H1 (cell line): Measurements from ENCODE around the gene SPATS2. TPM values are rescaled to one million over a fixed set of nuclear protein-coding genes. Genes with fewer than 3 reads are reported as not detected.

ENCODE experiments used
- CTCF ChIA-PET: fragments of 300-600 bp; sonication (Branson Sonifier 250); formaldehyde crosslinking; loops from one replicate; lab custom pipeline; 2021; ENCODE audit not compliant: partially characterized antibody; lab: Charles Lee
- POLR2A ChIA-PET: fragments of 300-600 bp; sonication (Branson Sonifier 250); formaldehyde crosslinking; loops from one replicate; lab custom pipeline; 2021; ENCODE audit warnings: inconsistent platforms; ENCODE audit not compliant: partially characterized antibody; lab: Charles Lee
- DNase-seq, 2 experiments: peaks; one replicate each; pipeline versions ENCODE4 v3.0.0 to v3.0.0-alpha.2; 2010 to 2022; ENCODE audit warnings: low spot score in 2 of 2, low read depth in 1 of 2, mixed read lengths in 1 of 2
- FAIRE-seq: peaks from 2 replicates; lab custom pipeline; 2011; peaks lifted over from hg19 to GRCh38; lab: Jason Lieb, UNC
- H2AFZ ChIP-seq: 2 replicates; pipeline ENCODE4 v1.8.1; 2012; ENCODE audit warnings: low read length, inconsistent platforms
- H2AK5ac ChIP-seq: 2 replicates; pipeline ENCODE4 v1.6.1; 2013; ENCODE audit warnings: low read depth, low read length
- H2BK120ac ChIP-seq: replicated peaks from 2 replicates; pipeline ENCODE3; 2013; ENCODE audit warnings: low read depth, low read length, inconsistent platforms
- H2BK12ac ChIP-seq: 2 replicates; pipeline ENCODE4 v1.6.1; 2013; ENCODE audit warnings: low read depth, low read length
- H2BK15ac ChIP-seq: 2 replicates; pipeline ENCODE4 v1.6.1; 2013; ENCODE audit warnings: low read length
- H2BK20ac ChIP-seq: 2 replicates; pipeline ENCODE4 v1.6.1; 2013; ENCODE audit warnings: low read length
- H2BK5ac ChIP-seq: 2 replicates; pipeline ENCODE4 v1.6.1; 2013; ENCODE audit warnings: low read depth, low read length
- H3K14ac ChIP-seq: 2 replicates; pipeline ENCODE4 v1.6.1; 2013; ENCODE audit warnings: inconsistent platforms; ENCODE audit not compliant: insufficient read length
- H3K18ac ChIP-seq: 2 replicates; pipeline ENCODE4 v1.6.1; 2013; ENCODE audit warnings: low read length; ENCODE audit errors: extremely low read depth
- H3K23ac ChIP-seq: 2 replicates; pipeline ENCODE4 v1.6.1; 2013; ENCODE audit warnings: inconsistent platforms; ENCODE audit not compliant: insufficient read length
- H3K23me2 ChIP-seq: 2 replicates; pipeline ENCODE4 v1.6.1; 2013; ENCODE audit warnings: low read depth, low read length
- H3K27ac ChIP-seq: 2 replicates; pipeline ENCODE4 v1.6.1; 2011; ENCODE audit warnings: low read depth, low read length, inconsistent platforms
- H3K27me3 ChIP-seq, 4 experiments: replicated peaks in 1 of 4; 1 replicate in 1 of 4; 2 replicates in 3 of 4; pipeline versions ENCODE4 v1.6.1 to v1.8.1; 2011 to 2013; ENCODE audit warnings: low read length in 3 of 4, mild to moderate bottlenecking in 3 of 4, inconsistent platforms in 2 of 4, mixed read lengths in 2 of 4, moderate library complexity in 1 of 4; ENCODE audit not compliant: control insufficient read depth in 3 of 4, insufficient read depth in 3 of 4; ENCODE audit errors: extremely low read depth in 1 of 4
- H3K36me3 ChIP-seq, 4 experiments: 2 replicates each; pipeline versions ENCODE4 v1.6.1 to v1.8.1; 2011 to 2013; ENCODE audit warnings: mild to moderate bottlenecking in 4 of 4, low read length in 3 of 4, moderate library complexity in 2 of 4, control low read depth in 1 of 4, inconsistent platforms in 1 of 4; ENCODE audit not compliant: insufficient read depth in 4 of 4, control insufficient read depth in 2 of 4
- H3K4ac ChIP-seq: replicated peaks from 2 replicates; pipeline ENCODE3; 2013; ENCODE audit warnings: low read length, low read depth, mixed read lengths, inconsistent platforms; ENCODE audit not compliant: insufficient read length
- H3K4me1 ChIP-seq, 4 experiments: replicated peaks in 1 of 4; 1 replicate in 1 of 4; 2 replicates in 3 of 4; pipeline versions ENCODE4 v1.6.1 to v1.8.1; 2011 to 2013; ENCODE audit warnings: low read length in 3 of 4, inconsistent platforms in 2 of 4, mixed read lengths in 1 of 4; ENCODE audit not compliant: insufficient read depth in 4 of 4, control insufficient read depth in 3 of 4
- H3K4me2 ChIP-seq, 2 experiments: 2 replicates each; pipeline versions ENCODE4 v1.6.1 to v1.8.1; 2011 to 2013; ENCODE audit warnings: low read depth in 2 of 2, low read length in 2 of 2, control low read depth in 1 of 2, inconsistent platforms in 1 of 2, mild to moderate bottlenecking in 1 of 2; ENCODE audit not compliant: insufficient read depth in 1 of 2
- H3K4me3 ChIP-seq, 4 experiments: fragments of 200-600, 300-600 bp in 1 of 4; sonication (generic), shearing (Covaris generic), sonication (Bioruptor Twin) in 1 of 4; 2 replicates each; pipeline versions ENCODE4 v1.5.1 to v1.8.1; 2011 to 2016; ENCODE audit warnings: low read length in 4 of 4, low read depth in 3 of 4, control low read depth in 2 of 4, inconsistent platforms in 2 of 4, mild to moderate bottlenecking in 2 of 4, mixed read lengths in 1 of 4, moderate library complexity in 1 of 4; ENCODE audit not compliant: insufficient read depth in 2 of 4; ENCODE audit errors: extremely low read depth in 1 of 4
- H3K56ac ChIP-seq: replicated peaks from 2 replicates; pipeline ENCODE3; 2013; ENCODE audit warnings: low read depth, mild to moderate bottlenecking, mixed read lengths, low read length, inconsistent platforms; ENCODE audit not compliant: insufficient read length
- H3K79me1 ChIP-seq: 2 replicates; pipeline ENCODE4 v1.6.1; 2013; ENCODE audit warnings: low read depth, low read length, control low read depth
- H3K79me2 ChIP-seq, 2 experiments: 2 replicates each; pipeline versions ENCODE4 v1.6.1 to v1.8.1; 2012 to 2013; ENCODE audit warnings: low read length in 2 of 2, mild to moderate bottlenecking in 2 of 2, inconsistent platforms in 1 of 2; ENCODE audit not compliant: insufficient read depth in 2 of 2, control insufficient read depth in 1 of 2
- H3K9ac ChIP-seq, 4 experiments: replicated peaks in 1 of 4; 1 replicate in 1 of 4; 2 replicates in 3 of 4; pipeline versions ENCODE4 v1.6.1 to v1.8.1; 2011 to 2013; ENCODE audit warnings: low read depth in 3 of 4, low read length in 3 of 4, control low read depth in 2 of 4, mild to moderate bottlenecking in 2 of 4, moderate library complexity in 2 of 4, inconsistent platforms in 1 of 4; ENCODE audit errors: extremely low read depth in 1 of 4
- H3K9me3 ChIP-seq, 2 experiments: 2 replicates each; pipeline versions ENCODE4 v1.6.1 to v1.8.1; 2012 to 2013; ENCODE audit warnings: mild to moderate bottlenecking in 2 of 2, moderate library complexity in 2 of 2, control low read depth in 1 of 2, inconsistent platforms in 1 of 2, low read depth in 1 of 2, low read length in 1 of 2, mixed read lengths in 1 of 2; ENCODE audit not compliant: insufficient read depth in 2 of 2
- H4K20me1 ChIP-seq, 2 experiments: replicated peaks in 1 of 2; 2 replicates each; pipeline versions ENCODE3 to v1.8.1; 2011 to 2013; ENCODE audit warnings: inconsistent platforms in 2 of 2, low read length in 2 of 2, mild to moderate bottlenecking in 1 of 2; ENCODE audit not compliant: insufficient read depth in 2 of 2, control insufficient read depth in 1 of 2
- H4K5ac ChIP-seq: 2 replicates; pipeline ENCODE4 v1.6.1; 2013; ENCODE audit warnings: low read length, low read depth, mixed read lengths, inconsistent platforms; ENCODE audit not compliant: insufficient read length
- H4K8ac ChIP-seq: 2 replicates; pipeline ENCODE4 v1.8.0; 2013; ENCODE audit warnings: mild to moderate bottlenecking, moderate library complexity, low read length, inconsistent platforms; ENCODE audit not compliant: insufficient read depth; ENCODE audit errors: extremely low read depth
- H4K91ac ChIP-seq: replicated peaks from 2 replicates; pipeline ENCODE3; 2013; ENCODE audit warnings: low read length, mixed read lengths, inconsistent platforms; ENCODE audit not compliant: insufficient read length
- CREB1 ChIP-seq: IDR thresholded peaks from 2 replicates; pipeline ENCODE4 v1.6.1; 2012; ENCODE audit warnings: inconsistent platforms
- PHF8 ChIP-seq: fragments of 200-600 bp; sonication (generic); conservative IDR thresholded peaks from 2 replicates; pipeline ENCODE4 v1.7.1; 2012; ENCODE audit warnings: low read depth, mild to moderate bottlenecking, inconsistent platforms, low read length, moderate library complexity
- RNF2 ChIP-seq: fragments of 200-900, 300-1000 bp; sonication (generic); IDR thresholded peaks from 2 replicates; pipeline ENCODE4 v1.7.1; 2016; ENCODE audit warnings: borderline replicate concordance, low read depth, mild to moderate bottlenecking, antibody characterized with exemption, low read length; ENCODE audit not compliant: poor library complexity, severe bottlenecking; ENCODE audit errors: missing control alignments
- WGBS, 2 experiments: shearing (Covaris generic) in 1 of 2; methylation state at CpG; one replicate each; pipeline versions ENCODE4 v1.1.6 to v1.1.7; 2013 to 2015; ENCODE audit warnings: low lambda C conversion rate in 2 of 2, mixed read lengths in 2 of 2, inconsistent platforms in 1 of 2, low coverage in 1 of 2, missing lambda C conversion rate in 1 of 2; ENCODE audit not compliant: insufficient replicate concordance in 2 of 2, insufficient coverage in 1 of 2, insufficient read length in 1 of 2; ENCODE audit errors: extremely low coverage in 1 of 2, missing lambda C conversion rate in 1 of 2; 5-methylcytosine and 5-hydroxymethylcytosine counted together
- polyA plus RNA-seq, 7 experiments: library from polyadenylated mRNA; depleted of rRNA in 3 of 7; stranded (reverse) in 5 of 7; unstranded in 2 of 7; fragments of >200 nt in 5 of 7; fragments of 200-250 nt in 2 of 7; gene quantifications; 1 replicate in 5 of 7; 2 replicates in 1 of 7; 4 replicates in 1 of 7; pipeline versions ENCODE4 v1.2.1 to v1.2.3, GENCODE V29; 2011 to 2013; ENCODE audit warnings: missing spikeins in 2 of 7, mixed read lengths in 2 of 7
- total RNA-seq: library from RNA; stranded (reverse); fragmentation: NEBNext Ultra II Directional; extraction: Animal tissue kit (Norgen Biotek cat#: 25700); gene quantifications from 2 replicates; pipeline ENCODE4 v1.2.1, GENCODE V29; 2021

SPATS2 gene
- total and polyA plus RNA-seq, 2 of the 8 experiments (the other 6 are each of a cell fraction or from before 2014, with no cell fraction given) = 19.2 to 24.5 TPM

GRCh38 chr12:49335118-49335954 is 31.9 kb upstream of the SPATS2 start:
- POLR2A ChIA-PET = interaction anchor here (1.3 to 6.2 kb wide), 4 partner anchors 7 to 40 kb away, joined by 4 to 37 read pairs (median 32); partner anchors contain the start of genes DNAJC22, PRPH and TROAP
- peak overlapping the region in 1 of 2 experiments; percentile 70; a peak in 1 of 4 replicates for H3K4me2 ChIP-seq
- 0 out of 2 replicates have a peak overlapping the region, but pooled peaks have one; percentile 61 for H2BK15ac ChIP-seq
- H4K91ac ChIP-seq = no peak overlapping the region
- WGBS, 2 experiments = 70% methylated on average over 16 of the region's 16 CpGs; no CpG with 5 or more reads in 1 of the 2 experiments
- FAIRE-seq = no peak
- H3K27ac ChIP-seq = no peak overlapping the region
- no peak overlapping the region for H2BK5ac ChIP-seq
- DNase-seq = no peak
- H3K9me3 ChIP-seq = peaks cover 0 to 6% of the 10 kb centered on the region in 2 experiments; a peak in 1 of 4 replicates
- H2BK20ac ChIP-seq = no peak overlapping the region
- H2AK5ac ChIP-seq = no peak overlapping the region; the same call in 1 of the 2 replicates
- H4K5ac ChIP-seq = no peak overlapping the region
- TF ChIP-seq RNF2 (peak; percentile 47), PHF8 (no peak), CREB1 (no peak)
- H3K79me1 ChIP-seq = no peaks in the 10 kb centered on the region
- H2AFZ ChIP-seq = no peak overlapping the region
- H3K4me1 ChIP-seq = peaks cover 0 to 29% (median 17%) of the 10 kb centered on the region in 4 experiments; a peak in 6 of 7 replicates
- no peak overlapping the region for H4K8ac ChIP-seq
- peaks cover 7% of the 10 kb centered on the region; the same call in 1 of the 2 replicates for H3K23me2 ChIP-seq
- H3K14ac ChIP-seq = no peak overlapping the region
- H3K4me3 ChIP-seq = 0 out of 8 replicates have a peak overlapping the region, but pooled peaks of 1 of the 4 experiments have one; percentile 63
- no peak overlapping the region for H3K4ac ChIP-seq
- peaks cover 0 to 14% (median 4%) of the 10 kb centered on the region in 4 experiments; a peak in 3 of 8 replicates for H3K36me3 ChIP-seq
- H2BK120ac ChIP-seq = no peak overlapping the region
- no peaks in the 10 kb centered on the region for H3K79me2 ChIP-seq
- peaks cover 4 to 9% of the 10 kb centered on the region in 2 experiments for H4K20me1 ChIP-seq
- peaks cover 61 to 87% (median 80%) of the 10 kb centered on the region in 4 experiments for H3K27me3 ChIP-seq
- H3K18ac ChIP-seq = no peak overlapping the region
- no peak overlapping the region for H3K9ac ChIP-seq
- H2BK12ac ChIP-seq = 0 out of 2 replicates have a peak overlapping the region, but pooled peaks have one; percentile 31
- H3K56ac ChIP-seq = no peak overlapping the region
- no peak overlapping the region for H3K23ac ChIP-seq
- CTCF ChIA-PET = interaction anchor here (0.6 to 12.7 kb wide), 9 partner anchors 8 to 514 kb away, joined by 3 to 276 read pairs (median 5); partner anchors contain the start of genes DNAJC22 and PRPH
